GM23338 (cell line): Measurements from ENCODE around the gene TMPRSS3. TPM values are rescaled to one million over a fixed set of nuclear protein-coding genes. Genes with fewer than 3 reads are reported as not detected.

Experiments used
- ATAC-seq: fragments of 200-7000 bp; cut with Tn5 transposase; 3 replicates; pipeline ENCODE4 v1.9.1; 2020
- DNase-seq: peaks from one replicate; pipeline ENCODE4 v3.0.0-alpha.2; 2015; ENCODE audit warnings: low spot score
- H2AFZ ChIP-seq: fragments of 200-600 bp; sonication (generic); 2 replicates; pipeline ENCODE4 v1.8.0; 2016; ENCODE audit warnings: antibody characterized with exemption, mild to moderate bottlenecking, moderate library complexity
- H3F3A ChIP-seq: fragments of 200-600 bp; sonication (generic); replicated peaks from 2 replicates; pipeline ENCODE4 v1.8.0; 2017; ENCODE audit warnings: antibody characterized with exemption, mixed run types, low read depth
- H3K27ac ChIP-seq: fragments of 200-600 bp; sonication (generic); 2 replicates; pipeline ENCODE4 v1.6.1; 2016; ENCODE audit warnings: low read depth
- H3K27me3 ChIP-seq: fragments of 200-600 bp; sonication (generic); 2 replicates; pipeline ENCODE4 v1.8.0; 2016; ENCODE audit warnings: mild to moderate bottlenecking, mixed run types, moderate library complexity; ENCODE audit not compliant: insufficient read depth
- H3K36me3 ChIP-seq: fragments of 200-600 bp; sonication (generic); 2 replicates; pipeline ENCODE4 v1.8.0; 2016; ENCODE audit warnings: mild to moderate bottlenecking; ENCODE audit not compliant: insufficient read depth
- H3K4me1 ChIP-seq: fragments of 200-600 bp; sonication (generic); 2 replicates; pipeline ENCODE4 v1.8.0; 2016; ENCODE audit warnings: mild to moderate bottlenecking, moderate library complexity; ENCODE audit not compliant: insufficient read depth
- H3K4me2 ChIP-seq: fragments of 200-600 bp; sonication (generic); 2 replicates; pipeline ENCODE4 v1.7.1; 2017; ENCODE audit warnings: mixed run types
- H3K4me3 ChIP-seq: fragments of 200-600 bp; sonication (generic); 2 replicates; pipeline ENCODE4 v1.6.1; 2016; ENCODE audit warnings: mixed run types
- H3K79me2 ChIP-seq: fragments of 200-600 bp; sonication (generic); replicated peaks from 2 replicates; pipeline ENCODE4 v1.8.0; 2017; ENCODE audit warnings: mild to moderate bottlenecking; ENCODE audit not compliant: insufficient read depth
- H3K9me2 ChIP-seq: fragments of 200-600 bp; sonication (generic); 2 replicates; pipeline ENCODE4 v1.8.0; 2017; ENCODE audit not compliant: insufficient read depth
- H4K20me1 ChIP-seq: fragments of 200-600 bp; sonication (generic); replicated peaks from 2 replicates; pipeline ENCODE4 v1.8.0; 2017; ENCODE audit warnings: mild to moderate bottlenecking; ENCODE audit not compliant: insufficient read depth
- H3K27ac Mint-ChIP-seq: 2 replicates; pipeline ENCODE4 v1.8.0; 2020; ENCODE audit warnings: inconsistent platforms, mild to moderate bottlenecking, moderate library complexity, mixed read lengths
- H3K27me3 Mint-ChIP-seq: 3 replicates; pipeline ENCODE4 v1.8.0; 2022; ENCODE audit warnings: low read depth, mild to moderate bottlenecking, moderate library complexity, mixed read lengths, inconsistent platforms; ENCODE audit not compliant: insufficient read depth, poor library complexity
- H3K36me3 Mint-ChIP-seq: 3 replicates; pipeline ENCODE4 v1.8.0; 2021; ENCODE audit warnings: low read depth, mild to moderate bottlenecking, inconsistent platforms, moderate library complexity, mixed read lengths
- H3K4me1 Mint-ChIP-seq: 3 replicates; pipeline ENCODE4 v1.8.0; 2020; ENCODE audit warnings: mild to moderate bottlenecking, inconsistent platforms, mixed read lengths
- H3K4me3 Mint-ChIP-seq: 3 replicates; pipeline ENCODE4 v1.8.0; 2021; ENCODE audit warnings: moderate library complexity, mild to moderate bottlenecking, inconsistent platforms, mixed read lengths
- H3K9me3 Mint-ChIP-seq: 3 replicates; pipeline ENCODE4 v1.8.0; 2020; ENCODE audit warnings: moderate library complexity, mild to moderate bottlenecking, inconsistent platforms, mixed read lengths
- CREB1 ChIP-seq: fragments of 250-450 bp; sonication (Bioruptor Pico); IDR thresholded peaks from 2 replicates; pipeline ENCODE4 v1.5.0; 2020; ENCODE audit warnings: low read depth, mild to moderate bottlenecking, moderate library complexity
- EZH2 ChIP-seq: fragments of 200-600 bp; sonication (generic); IDR thresholded peaks from one replicate; pipeline ENCODE4 v1.8.0; 2017; ENCODE audit warnings: antibody characterized with exemption, mild to moderate bottlenecking, low read depth; ENCODE audit not compliant: unreplicated experiment
- EZH2phosphoT487 ChIP-seq: fragments of 200-600 bp; sonication (generic); IDR thresholded peaks from one replicate; pipeline ENCODE4 v1.8.1; 2018; ENCODE audit warnings: antibody characterized with exemption; ENCODE audit not compliant: unreplicated experiment
- JUNB ChIP-seq: IDR thresholded peaks from one replicate; pipeline ENCODE4 v1.6.1; 2016; ENCODE audit warnings: antibody characterized with exemption; ENCODE audit not compliant: unreplicated experiment
- NANOG ChIP-seq: IDR thresholded peaks from 2 replicates; pipeline ENCODE4 v1.6.1; 2016; ENCODE audit warnings: antibody characterized with exemption, borderline replicate concordance
- POLR2AphosphoS5 ChIP-seq: IDR thresholded peaks from 2 replicates; pipeline ENCODE4 v1.6.1; 2016; ENCODE audit warnings: antibody characterized with exemption, low read depth
- STAT1 ChIP-seq: IDR thresholded peaks from one replicate; pipeline ENCODE4 v1.6.1; 2016; ENCODE audit warnings: antibody characterized with exemption; ENCODE audit not compliant: unreplicated experiment
- ZNF114 ChIP-seq: fragments of 250-450 bp; sonication (Bioruptor Pico); IDR thresholded peaks from 2 replicates; pipeline ENCODE4 v1.5.0; 2020; ENCODE audit warnings: mild to moderate bottlenecking, moderate library complexity
- ZNF331 ChIP-seq: fragments of 250-450 bp; sonication (Bioruptor Pico); IDR thresholded peaks from 2 replicates; pipeline ENCODE4 v1.5.0; 2020; ENCODE audit warnings: low read depth, mild to moderate bottlenecking, moderate library complexity
- polyA plus RNA-seq: library from polyadenylated mRNA; unstranded; fragments of >200 nt; fragmentation: Nextera tagmentation; extraction: Ambion mirVana; gene quantifications from 2 replicates; pipeline ENCODE4 v1.2.1, GENCODE V29; 2016
- total RNA-seq: library from RNA; depleted of rRNA; stranded (reverse); fragments of >200 nt; shearing (Covaris generic); gene quantifications from 2 replicates; pipeline ENCODE4 v1.2.3, GENCODE V29; 2014
- TF ChIP-seq, protein P1 (sequence below): IDR thresholded peaks from one replicate; pipeline ENCODE4 v1.6.1; 2018; ENCODE audit warnings: antibody characterized with exemption; ENCODE audit not compliant: unreplicated experiment
- TF ChIP-seq, protein P2 (sequence below): IDR thresholded peaks from 2 replicates; pipeline ENCODE4 v1.6.1; 2016; ENCODE audit warnings: antibody characterized with exemption

TMPRSS3 gene
- total and polyA plus RNA-seq, 2 experiments from 2014 or later = 0.17 TPM; not detected in 1

DNA sequence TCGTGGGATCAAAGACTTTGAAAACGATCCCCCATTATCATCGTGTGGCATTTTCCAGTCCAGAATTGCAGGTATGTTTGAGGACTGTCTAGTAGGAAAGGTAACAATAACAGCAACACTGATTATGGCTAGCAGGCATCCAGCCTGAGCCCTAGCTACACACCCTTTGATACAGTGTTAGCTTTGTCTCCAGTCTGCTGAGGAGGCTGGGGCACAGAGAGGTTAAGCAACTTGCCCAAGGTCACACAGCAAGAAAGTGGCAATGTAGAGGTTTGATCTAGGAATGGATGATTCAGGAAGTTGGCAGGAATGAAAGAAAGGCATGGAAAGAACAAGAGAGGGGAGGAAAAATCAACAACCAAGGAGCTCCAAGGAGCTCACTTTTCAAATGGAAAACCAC, 39.0 kb upstream of the TMPRSS3 start:
- H3K27ac ChIP-seq = no peak overlapping the region
- H3K79me2 ChIP-seq = no peaks in the 10 kb centered on the region
- DNase-seq (no peak), ATAC-seq (no peak)
- H3F3A ChIP-seq = no peaks in the 10 kb centered on the region
- no peaks in the 10 kb centered on the region for H3K36me3 ChIP-seq
- no peak overlapping the region for H3K4me3 Mint-ChIP-seq
- H3K9me3 Mint-ChIP-seq = peaks cover 27% of the 10 kb centered on the region
- H3K4me1 ChIP-seq = no peaks in the 10 kb centered on the region
- H3K4me3 ChIP-seq = no peak overlapping the region
- H3K27me3 ChIP-seq = no peaks in the 10 kb centered on the region
- H3K36me3 Mint-ChIP-seq = no peaks in the 10 kb centered on the region
- TF ChIP-seq EZH2 (no peak), ZNF114 (CRISPR knock-in tag) (no peak), STAT1 (no peak), EZH2phosphoT487 (no peak), ZNF331 (CRISPR knock-in tag) (no peak), CREB1 (CRISPR knock-in tag) (no peak), POLR2AphosphoS5 (no peak)
- TF ChIP-seq, protein P1, sequence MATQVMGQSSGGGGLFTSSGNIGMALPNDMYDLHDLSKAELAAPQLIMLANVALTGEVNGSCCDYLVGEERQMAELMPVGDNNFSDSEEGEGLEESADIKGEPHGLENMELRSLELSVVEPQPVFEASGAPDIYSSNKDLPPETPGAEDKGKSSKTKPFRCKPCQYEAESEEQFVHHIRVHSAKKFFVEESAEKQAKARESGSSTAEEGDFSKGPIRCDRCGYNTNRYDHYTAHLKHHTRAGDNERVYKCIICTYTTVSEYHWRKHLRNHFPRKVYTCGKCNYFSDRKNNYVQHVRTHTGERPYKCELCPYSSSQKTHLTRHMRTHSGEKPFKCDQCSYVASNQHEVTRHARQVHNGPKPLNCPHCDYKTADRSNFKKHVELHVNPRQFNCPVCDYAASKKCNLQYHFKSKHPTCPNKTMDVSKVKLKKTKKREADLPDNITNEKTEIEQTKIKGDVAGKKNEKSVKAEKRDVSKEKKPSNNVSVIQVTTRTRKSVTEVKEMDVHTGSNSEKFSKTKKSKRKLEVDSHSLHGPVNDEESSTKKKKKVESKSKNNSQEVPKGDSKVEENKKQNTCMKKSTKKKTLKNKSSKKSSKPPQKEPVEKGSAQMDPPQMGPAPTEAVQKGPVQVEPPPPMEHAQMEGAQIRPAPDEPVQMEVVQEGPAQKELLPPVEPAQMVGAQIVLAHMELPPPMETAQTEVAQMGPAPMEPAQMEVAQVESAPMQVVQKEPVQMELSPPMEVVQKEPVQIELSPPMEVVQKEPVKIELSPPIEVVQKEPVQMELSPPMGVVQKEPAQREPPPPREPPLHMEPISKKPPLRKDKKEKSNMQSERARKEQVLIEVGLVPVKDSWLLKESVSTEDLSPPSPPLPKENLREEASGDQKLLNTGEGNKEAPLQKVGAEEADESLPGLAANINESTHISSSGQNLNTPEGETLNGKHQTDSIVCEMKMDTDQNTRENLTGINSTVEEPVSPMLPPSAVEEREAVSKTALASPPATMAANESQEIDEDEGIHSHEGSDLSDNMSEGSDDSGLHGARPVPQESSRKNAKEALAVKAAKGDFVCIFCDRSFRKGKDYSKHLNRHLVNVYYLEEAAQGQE = no peak
- H3K27me3 Mint-ChIP-seq = peaks cover 3% of the 10 kb centered on the region
- no peaks in the 10 kb centered on the region for H4K20me1 ChIP-seq
- H3K4me1 Mint-ChIP-seq = no peaks in the 10 kb centered on the region
- no peak overlapping the region for H3K4me2 ChIP-seq
- H2AFZ ChIP-seq = no peak overlapping the region
- no peak overlapping the region for H3K27ac Mint-ChIP-seq
- no peaks in the 10 kb centered on the region for H3K9me2 ChIP-seq

DNA sequence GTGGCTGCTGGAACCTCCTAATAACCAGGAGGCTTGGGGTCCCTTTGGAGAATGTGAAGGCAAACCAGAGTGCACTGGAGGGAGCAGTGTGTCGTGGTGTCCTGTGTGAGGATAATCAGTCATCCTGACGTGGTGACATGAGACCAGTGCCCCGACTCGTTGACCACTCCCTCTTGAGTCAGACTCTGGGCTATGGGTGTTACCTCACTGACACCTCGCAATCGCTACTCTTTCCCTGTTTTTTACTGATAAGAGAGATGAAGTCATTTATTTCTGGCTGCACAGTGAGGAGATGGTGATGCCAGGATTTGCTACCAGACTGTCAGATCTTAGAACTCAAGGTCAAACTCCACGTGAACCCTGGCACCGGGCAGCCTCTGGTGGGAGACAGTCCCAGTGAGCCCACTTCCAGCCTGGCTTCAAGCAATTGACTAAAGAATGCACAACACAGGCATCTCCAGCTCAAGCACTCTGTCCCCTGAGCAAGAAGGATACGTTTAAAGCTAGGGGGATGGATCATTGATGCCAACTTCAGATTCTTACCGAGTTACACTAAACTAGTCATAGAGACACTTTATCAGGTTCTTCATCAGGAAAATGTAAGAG, 38.2 kb upstream of the TMPRSS3 start:
- H3K36me3 Mint-ChIP-seq = no peaks in the 10 kb centered on the region
- H3K4me3 Mint-ChIP-seq = no peak overlapping the region
- no peak for DNase-seq
- no peak overlapping the region for H2AFZ ChIP-seq
- H3K4me1 Mint-ChIP-seq = no peaks in the 10 kb centered on the region
- H3K4me3 ChIP-seq = no peak overlapping the region
- H3K27ac Mint-ChIP-seq = no peak overlapping the region
- H3K4me1 ChIP-seq = no peaks in the 10 kb centered on the region
- no peaks in the 10 kb centered on the region for H3K27me3 ChIP-seq
- no peaks in the 10 kb centered on the region for H3K79me2 ChIP-seq
- no peak overlapping the region for H3K4me2 ChIP-seq
- no peak for ATAC-seq
- peaks cover 7% of the 10 kb centered on the region for H3K27me3 Mint-ChIP-seq
- no peak overlapping the region for H3K27ac ChIP-seq
- no peaks in the 10 kb centered on the region for H3K36me3 ChIP-seq
- H4K20me1 ChIP-seq = no peaks in the 10 kb centered on the region
- H3K9me3 Mint-ChIP-seq = peaks cover 27% of the 10 kb centered on the region
- no peaks in the 10 kb centered on the region for H3K9me2 ChIP-seq
- H3F3A ChIP-seq = no peaks in the 10 kb centered on the region
- TF ChIP-seq, protein P1 = no peak
- TF ChIP-seq, protein P2, sequence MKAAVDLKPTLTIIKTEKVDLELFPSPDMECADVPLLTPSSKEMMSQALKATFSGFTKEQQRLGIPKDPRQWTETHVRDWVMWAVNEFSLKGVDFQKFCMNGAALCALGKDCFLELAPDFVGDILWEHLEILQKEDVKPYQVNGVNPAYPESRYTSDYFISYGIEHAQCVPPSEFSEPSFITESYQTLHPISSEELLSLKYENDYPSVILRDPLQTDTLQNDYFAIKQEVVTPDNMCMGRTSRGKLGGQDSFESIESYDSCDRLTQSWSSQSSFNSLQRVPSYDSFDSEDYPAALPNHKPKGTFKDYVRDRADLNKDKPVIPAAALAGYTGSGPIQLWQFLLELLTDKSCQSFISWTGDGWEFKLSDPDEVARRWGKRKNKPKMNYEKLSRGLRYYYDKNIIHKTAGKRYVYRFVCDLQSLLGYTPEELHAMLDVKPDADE = no peak
- TF ChIP-seq NANOG = no peak
- no peak for TF ChIP-seq STAT1
- no peak for TF ChIP-seq ZNF114 (CRISPR knock-in tag)
- TF ChIP-seq EZH2phosphoT487 = no peak
- no peak for TF ChIP-seq POLR2AphosphoS5
- TF ChIP-seq JUNB = no peak
